HT1080 (cell line): ENCODE measurements around the gene TEPSIN. TPM values are rescaled to one million over a fixed set of nuclear protein-coding genes. Genes with fewer than 3 reads are reported as not detected.

ENCODE experiments used
- DNase-seq: peaks from one replicate; pipeline ENCODE4 v3.0.0-alpha.2; 2015; ENCODE audit warnings: low read depth
- polyA plus RNA-seq, 2 experiments: library from polyadenylated mRNA; depleted of rRNA; stranded (reverse); fragments of >200 nt; gene quantifications; 2 replicates each; pipeline ENCODE4 v1.2.3, GENCODE V29; 2015
- total RNA-seq: library from RNA; depleted of rRNA; stranded (reverse); fragments of >200 nt; shearing (Covaris generic); gene quantifications from 2 replicates; pipeline ENCODE4 v1.2.3, GENCODE V29; 2014; rRNA removed

Gene TEPSIN, protein sequence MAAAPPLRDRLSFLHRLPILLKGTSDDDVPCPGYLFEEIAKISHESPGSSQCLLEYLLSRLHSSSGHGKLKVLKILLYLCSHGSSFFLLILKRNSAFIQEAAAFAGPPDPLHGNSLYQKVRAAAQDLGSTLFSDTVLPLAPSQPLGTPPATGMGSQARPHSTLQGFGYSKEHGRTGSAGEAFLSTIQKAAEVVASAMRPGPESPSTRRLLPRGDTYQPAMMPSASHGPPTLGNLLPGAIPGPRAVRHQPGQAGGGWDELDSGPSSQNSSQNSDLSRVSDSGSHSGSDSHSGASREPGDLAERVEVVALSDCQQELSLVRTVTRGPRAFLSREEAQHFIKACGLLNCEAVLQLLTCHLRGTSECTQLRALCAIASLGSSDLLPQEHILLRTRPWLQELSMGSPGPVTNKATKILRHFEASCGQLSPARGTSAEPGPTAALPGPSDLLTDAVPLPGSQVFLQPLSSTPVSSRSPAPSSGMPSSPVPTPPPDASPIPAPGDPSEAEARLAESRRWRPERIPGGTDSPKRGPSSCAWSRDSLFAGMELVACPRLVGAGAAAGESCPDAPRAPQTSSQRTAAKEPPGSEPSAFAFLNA
- 10.1 and 17.3 TPM in 2 replicates for total RNA-seq
- polyA plus RNA-seq (2015; cell fraction: cytosol; rRNA removed): 10.9 and 13.5 TPM in 2 replicates
- 99.0 and 121 TPM in 2 replicates for polyA plus RNA-seq (2015; cell fraction: nucleus; rRNA removed)

DNA sequence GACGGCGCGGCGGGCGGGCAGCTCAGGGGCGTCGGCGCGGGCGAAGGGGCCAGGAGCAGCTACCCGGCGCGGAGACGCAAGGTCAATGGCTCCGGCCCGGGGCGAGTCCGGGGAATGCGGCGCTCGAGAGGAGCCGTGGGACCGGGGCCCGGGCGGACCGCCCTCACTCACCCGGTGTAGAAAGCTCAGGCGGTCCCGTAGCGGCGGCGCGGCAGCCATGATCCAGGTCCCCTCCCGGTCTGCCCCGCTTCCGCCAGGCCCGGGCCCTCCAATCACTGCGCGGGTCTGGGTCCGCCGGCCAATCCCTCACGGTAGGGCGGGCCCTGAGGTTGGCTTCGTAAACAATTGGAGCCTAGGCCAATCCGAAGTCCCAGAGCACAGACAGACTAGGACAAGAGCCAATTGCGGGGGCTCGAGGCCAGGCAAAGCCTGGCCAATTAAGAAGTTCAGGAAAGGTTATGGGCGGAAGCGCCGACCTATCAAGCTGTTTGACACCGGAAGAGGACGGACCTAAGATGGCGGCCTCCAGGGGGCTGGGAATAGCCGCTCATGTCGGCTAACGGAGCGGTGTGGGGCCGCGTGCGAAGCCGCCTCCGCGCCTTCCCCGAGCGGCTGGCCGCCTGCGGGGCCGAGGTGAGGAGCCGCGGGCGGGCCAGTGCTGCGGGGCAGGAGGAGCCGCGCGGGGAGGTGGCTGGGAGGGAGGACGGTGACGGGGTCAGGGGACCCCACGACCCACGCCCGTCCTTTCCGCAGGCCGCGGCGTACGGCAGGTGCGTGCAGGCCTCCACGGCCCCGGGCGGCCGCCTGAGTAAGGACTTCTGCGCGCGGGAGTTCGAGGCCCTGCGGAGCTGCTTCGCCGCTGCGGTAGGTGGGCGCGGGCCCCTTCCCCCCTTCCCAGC is at the start of gene TEPSIN, which contains the start of gene NDUFAF8:
Gene TEPSIN, minus strand, starts transcription at position 241 of the 899 bp plus-strand sequence. Its CDS starts 22 bp downstream, at position 219.
Gene NDUFAF8, plus strand, starts transcription at position 504 of the 899 bp plus-strand sequence. Its CDS starts 46 bp downstream, at position 550.
- DNase-seq: peak; percentile 99

DNA sequence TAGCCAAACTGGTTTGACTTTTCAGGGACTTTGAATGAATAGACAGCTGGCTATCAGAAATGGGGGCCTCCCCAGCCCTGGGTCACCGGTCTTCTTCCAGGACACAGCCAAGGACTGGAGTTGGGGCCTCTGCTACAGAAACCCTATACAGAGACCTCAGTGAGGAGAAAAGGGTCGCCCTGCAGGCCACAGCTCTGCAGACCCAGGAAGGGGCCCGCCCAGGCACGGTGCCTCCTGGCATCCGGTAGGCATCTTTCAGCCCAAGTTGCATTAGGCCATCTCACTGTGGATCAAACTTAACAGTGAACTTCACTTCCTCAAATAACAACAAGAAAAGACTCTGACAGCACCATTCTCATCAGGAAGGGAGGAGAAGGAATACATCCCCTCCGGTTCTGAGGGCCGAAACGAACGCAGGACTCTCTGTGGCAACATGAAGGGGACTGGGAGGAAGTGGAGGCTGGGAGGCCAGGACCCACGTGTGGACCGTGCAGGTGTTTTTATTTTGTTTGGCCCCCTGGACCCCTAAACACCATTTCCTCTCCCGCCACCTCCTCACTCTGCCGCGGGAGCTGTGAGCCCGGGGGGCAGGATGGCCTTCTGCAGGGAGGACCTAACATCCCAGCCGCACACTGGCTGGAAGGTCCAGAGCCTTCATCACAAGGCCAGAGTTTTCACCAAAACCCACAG is 49.0 kb upstream of the TEPSIN start:
- DNase-seq: no peak

DNA sequence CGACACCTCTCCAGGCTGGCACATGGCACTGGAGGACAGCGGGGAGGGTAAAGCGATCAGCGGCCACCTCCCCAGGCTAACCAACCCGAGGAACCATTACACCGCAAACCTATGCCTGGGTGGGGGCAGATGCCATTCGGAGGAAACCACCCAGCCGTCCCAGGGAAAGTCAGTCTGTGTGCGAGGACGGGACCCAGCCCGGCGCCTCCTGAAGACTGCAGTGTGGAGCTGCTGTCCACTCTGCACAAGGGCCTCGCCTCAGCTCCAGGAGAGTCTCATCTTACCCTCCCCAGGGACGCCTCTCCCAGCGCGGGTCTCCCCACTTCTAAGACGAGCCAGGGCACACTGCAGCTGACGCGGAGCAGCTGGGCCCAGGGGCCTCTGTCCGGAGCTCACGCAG is 48.3 kb upstream of the TEPSIN start:
- DNase-seq: no peak

DNA sequence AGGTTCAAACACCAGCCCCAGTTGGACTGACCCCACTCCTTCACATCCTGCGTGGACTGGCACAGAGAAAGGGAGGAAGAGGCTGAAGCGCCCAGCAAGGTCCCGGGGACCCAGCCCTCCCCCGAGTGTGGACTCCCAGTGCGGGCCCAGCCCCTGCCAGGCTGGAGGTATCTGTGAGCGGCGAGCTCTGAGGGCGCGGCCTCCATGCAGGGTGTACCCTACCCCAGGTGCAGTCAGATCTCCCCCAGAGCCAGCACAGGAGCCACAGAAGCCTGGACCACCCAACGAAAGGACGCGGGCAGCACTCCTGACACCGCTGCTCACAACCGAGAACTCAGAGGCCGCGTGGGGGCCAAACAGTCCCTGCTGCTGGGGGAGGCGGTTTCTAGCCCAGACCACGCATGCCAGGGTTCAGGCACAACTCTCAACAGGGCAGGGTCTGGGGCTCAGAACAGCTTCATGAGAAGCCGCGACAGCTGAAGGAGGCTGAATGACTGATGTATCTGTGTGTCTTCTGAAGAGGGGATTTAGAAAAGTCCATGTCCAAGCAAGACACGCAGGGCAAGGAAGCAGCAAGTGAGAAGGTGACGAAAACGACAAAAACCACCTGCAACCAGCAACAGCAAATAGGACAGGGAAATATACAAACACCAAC is 47.8 kb upstream of the TEPSIN start:
- no peak for DNase-seq

DNA sequence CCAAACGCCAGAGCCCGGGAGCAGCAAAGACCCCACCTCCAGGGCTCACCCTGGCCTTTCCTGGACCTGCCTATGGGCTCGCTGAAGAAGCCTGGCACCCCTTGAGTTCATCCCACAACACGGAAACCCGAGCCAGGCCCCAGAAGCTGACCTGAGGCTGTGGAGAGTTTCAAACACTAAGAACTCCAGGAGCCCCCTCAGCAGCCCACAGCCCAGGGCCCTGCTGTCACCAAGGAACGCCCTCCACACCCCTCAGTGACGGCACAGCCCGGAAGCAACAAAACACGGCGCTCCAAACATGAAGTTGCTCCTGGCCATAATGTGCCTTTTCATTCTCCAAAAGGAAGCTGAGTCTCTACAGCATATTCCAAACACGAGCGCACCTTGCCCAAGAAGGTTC is 47.0 kb upstream of the TEPSIN start:
- DNase-seq: no peak

DNA sequence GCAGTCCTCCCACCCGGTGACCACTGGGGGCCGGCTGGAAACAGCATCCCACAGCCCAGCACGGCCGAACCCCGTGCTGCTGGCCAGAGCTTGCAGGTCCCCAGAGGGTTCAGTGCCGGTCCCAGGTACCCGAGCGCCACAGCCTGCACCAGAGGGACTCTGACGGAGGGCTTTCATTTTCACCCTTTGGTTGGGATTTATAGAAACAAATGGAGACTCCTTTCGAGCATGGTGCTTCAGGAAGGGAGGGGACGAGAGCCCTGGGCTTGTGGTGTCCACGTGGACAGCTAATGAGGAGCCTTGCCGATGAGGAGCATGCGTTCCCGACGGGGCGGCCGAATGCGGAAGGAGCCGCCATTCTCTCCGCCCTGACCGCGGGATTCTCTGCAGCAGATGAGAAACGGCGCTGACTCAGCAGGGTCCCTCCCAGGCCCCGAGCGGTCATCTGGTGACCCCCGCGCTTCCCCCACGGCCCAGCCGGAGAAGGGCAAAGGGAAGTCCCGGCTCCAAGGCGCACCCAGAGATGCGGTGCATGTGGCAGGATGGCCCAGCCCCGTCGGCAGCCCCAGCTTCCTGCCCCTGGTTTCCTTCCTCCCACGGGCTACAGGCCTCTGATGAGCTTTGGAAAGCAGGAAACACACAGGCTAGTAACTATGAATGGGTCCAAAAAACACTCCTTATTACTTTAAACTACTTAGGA is 46.5 kb upstream of the TEPSIN start:
- no peak for DNase-seq

DNA sequence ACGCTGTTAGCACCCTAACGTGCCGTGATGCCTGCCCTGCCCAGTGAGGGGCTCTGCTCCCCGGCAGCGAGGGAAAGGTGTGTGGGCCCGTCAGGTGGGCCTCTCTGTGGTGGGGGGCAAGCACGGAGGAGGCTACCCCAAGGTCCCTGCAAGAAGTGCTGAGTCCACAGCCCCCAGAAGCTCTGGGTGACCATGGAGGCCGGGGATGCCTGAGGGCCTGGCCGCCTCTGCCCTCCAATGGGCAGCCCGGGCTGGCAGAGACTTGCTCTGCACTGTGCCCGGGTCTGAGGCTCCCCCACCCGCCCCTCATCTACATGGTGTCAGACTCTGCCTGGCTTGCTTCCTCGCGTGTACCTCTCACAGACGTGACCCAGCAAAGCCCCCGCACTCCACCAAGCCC is 44.0 kb upstream of the TEPSIN start:
- no peak for DNase-seq

DNA sequence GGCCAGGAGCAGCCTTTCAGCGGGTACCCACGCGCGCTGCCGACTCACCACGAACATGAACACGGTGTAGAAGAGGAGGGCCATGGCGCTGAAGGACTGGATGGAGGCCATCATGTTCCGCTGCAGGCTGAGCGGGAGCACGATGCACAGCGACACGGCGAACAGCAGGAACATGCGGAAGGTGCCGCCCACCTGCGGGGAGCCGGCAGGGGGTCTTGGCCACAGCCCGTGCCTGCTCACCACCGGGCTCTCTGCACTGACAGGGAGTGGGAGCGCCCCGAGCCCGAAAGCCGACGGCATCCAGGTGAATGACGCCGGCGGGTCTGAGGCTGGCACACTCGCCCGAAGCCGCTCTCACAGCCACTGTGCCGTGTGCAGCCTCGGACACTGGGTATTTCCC is 43.3 kb upstream of the TEPSIN start:
- no peak for DNase-seq

DNA sequence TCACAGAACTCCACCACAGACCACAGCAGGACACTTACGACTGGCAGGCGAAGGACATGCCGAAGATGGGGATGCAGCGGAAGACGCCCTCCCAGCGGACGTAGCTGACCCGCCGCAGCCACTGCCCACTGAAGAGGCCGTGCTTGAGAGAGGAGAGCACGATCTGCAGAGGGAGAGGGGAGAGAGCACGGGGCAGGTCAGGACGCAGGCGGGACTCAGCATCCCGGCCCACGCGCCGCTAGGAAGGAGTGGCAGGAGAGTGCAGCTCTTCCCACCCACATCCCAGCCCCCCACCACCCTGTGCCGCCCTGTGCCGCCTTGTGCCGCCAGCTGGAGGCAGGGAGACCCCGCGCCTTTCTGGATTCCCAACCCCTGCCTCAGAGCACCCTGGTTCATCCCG is 41.7 kb upstream of the TEPSIN start:
- DNase-seq: no peak

DNA sequence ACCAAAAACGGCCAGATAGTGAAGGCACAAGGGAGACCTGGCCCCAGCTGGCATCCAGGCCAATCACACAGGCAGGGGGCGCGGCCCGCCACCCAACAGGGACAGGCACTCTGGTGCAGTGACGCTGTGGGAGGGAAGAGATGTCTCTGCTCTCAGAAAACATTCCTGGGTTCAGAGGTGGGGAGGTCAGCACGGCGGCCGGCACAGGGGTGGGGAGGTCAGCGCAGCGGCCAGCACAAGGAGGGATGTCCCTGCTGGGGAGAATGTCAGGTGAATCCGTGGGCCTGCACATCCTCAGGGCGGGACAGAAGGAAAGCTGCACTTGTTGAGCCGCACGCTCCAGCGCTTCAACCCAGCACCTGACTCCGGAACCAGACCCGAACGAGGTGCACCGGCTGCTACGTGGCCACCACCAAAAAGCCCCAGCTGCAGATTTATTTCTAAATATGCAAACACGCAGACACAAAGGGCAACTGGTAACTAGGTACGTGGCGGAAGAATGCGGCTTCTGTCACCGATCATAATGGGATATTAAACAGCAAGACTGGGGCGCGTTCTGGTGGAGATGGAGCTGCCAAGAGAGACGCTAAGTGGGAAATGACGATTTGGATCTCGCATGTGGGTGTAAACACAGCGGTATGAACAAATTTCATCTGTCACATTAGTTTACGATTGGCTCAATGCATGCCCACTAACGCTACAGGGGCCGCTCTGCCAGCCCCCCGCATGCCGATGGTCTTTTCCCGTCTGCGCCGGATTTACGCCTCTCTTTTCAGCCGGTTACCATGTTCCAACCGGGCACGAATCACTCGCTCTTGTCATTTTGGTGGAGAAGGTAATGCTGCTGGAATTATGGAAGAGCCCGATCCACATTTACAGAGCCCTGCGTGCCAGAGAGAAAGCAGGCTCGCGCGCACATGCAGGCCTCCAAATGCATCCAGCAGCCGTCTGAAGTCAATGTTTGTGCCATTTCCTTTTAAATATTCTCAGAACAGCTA is 40.7 kb upstream of the TEPSIN start:
- DNase-seq: no peak

DNA sequence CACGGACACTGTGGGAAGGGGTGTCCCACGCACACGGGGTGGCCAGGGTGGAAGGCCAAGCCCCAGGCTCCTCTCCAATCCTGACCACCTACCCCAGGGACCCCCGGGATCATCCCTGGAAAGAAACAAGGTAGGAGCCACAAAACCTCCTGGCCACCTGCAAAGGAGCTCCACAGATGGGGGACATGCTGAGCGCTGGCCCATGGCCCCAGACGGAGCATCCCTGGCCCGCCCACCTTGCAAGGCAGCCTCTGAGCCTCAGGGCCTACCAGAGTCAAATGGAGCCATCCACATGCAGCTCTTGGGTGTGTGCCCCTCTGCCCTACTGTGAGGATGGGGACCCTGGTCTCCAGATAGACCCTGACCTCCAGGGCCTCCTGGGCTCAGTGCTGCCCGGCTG is 40.0 kb upstream of the TEPSIN start:
- no peak for DNase-seq

DNA sequence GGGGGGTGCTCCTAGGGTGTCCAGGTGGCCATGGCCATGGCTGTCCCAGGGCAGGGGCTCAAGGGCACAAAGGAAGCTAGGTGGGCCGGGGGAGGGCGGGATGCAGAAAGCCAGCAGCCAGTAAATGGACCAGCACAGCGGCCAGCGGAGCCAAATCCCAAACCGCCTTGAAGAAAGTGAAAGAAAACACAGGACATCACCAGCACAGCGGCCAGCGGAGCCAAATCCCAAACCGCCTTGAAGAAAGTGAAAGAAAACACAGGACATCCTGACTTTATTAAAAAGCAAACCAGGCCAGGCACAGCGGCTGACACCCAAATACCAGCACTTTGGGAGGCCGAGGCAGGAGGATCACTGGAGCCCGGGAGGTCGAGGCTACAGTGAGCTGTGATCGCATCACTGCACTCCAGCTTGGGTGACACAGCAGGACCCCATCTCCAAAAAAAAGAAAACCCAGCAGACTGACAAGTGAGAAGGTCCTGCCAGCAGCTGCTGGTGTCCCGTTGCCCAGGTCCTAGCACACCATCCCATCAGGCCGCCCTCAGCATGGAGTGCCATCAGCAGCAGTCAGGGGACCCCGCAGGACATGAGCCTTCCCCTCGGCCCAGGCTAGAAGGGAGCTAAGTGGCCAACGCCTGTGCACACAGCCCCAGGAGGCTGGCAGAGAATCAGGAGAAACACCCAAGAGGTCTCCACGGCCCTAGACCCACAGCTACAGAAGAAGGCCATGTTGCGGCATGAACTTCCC is 39.3 kb upstream of the TEPSIN start:
- DNase-seq: no peak

DNA sequence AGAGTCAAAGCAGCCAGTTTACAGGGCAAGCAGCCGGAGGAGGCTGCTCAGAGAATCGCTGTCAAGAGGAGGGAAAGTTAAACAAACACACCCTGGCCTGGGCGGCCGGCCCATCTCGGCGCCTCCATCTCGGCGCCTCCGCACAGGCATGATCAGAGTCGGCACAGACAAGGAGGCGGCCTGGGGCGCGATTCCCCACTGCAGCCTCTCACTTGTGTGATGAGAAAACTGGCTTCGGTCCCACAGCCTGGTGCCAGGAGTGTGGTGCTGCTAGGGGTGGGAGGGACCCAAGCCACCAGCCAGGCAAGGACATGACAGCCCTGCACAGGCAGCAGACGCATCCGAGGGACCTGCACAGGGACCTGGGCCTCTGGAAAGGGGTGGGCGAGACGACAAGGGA is 38.6 kb upstream of the TEPSIN start:
- no peak for DNase-seq

DNA sequence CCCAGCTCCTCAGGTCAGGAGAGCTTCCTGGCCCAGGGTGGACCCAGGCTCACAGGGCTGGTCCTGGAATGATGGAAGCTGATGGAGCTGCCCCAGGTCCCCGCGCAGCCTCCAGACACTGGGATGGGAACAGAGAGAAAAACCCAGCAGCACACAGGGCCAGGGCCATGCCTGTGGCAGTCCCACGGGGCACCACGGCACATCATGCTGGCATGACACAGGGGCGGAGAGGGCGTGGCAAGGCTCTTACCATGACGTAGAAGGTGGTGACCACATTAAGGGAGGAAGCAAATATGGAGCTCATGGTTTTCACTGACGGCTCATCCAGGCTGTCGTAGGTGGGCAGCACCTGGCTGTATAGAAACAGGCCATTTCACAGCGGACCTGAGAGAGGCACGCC is 37.9 kb upstream of the TEPSIN start:
- DNase-seq: no peak

DNA sequence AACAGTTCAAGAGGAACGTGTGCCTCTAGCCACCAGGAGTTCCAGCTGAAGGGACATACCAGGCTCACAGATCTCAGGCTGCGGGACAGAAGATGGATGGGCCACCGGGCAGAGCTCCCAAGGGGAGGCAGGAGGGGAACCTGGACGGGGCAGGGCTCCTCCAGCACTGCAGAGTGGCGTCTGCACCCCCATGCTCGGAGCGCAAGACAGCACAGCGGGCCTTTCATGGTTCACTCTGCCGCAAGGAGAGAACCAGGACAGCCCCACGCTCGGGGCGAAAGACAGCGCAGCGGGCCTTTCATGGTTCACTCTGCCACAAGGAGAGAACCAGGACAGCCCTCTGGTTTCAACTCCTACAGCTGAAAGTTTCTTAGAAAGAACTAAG is 35.6 kb upstream of the TEPSIN start:
- DNase-seq: no peak

DNA sequence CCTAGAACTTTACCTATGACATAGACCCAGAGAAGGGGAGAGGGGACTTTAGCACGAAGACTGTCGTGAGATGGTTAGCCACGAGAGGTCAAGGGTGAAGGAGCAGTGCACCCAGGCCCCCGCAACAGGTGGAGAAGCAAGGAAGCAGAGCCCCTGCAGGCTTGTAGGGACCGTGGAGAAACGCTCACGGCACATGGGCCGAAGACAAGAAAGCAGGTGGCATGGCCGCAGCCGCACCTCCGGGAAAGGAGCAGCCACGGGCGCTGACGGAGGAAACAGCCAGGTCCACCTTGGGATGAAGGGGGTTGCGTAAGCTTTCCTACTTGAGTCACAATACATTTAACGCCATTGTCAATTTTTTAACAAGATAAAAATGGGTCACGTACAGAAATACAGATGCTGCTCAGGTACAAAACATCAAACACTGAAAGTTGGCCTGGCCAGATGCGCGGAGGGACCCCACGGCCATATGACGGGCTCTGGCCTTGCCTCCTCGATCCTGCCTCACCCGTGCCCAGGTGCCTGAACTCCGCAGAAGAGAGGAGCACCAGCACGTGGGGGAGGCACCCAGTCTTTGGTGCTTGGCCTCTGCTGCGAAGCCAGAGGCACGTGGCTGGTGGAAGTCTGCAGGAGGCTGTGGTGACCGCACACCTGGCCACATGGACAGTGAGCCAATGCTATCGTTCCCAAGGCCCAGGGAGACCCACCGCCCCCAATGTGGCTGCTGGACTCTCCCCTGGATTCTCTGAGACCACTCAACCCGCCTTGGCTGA is 35.0 kb upstream of the TEPSIN start:
- DNase-seq: no peak

DNA sequence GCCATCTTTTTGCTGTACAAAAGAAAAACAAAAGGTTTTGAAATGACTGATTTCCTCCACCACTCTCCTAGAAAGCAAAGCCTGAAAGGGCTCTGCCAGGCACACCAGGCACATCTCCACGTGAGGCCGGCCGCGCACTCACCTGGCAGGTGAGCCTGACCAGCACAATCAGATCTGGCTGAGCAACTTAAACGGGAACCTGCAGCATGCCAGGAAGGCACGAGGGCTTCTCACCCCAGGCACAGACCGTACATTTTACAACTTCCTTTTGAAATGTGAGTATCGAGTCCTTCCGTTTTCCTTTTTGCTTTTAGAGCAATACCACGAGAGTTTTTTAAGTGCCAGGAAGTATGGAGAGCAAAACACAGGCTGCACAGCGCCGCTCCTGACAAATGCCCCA is 33.8 kb upstream of the TEPSIN start:
- DNase-seq: no peak
